Renal cortical epithelial cell (primary cell): ENCODE results near the gene POLA2. TPM values are rescaled to one million over a fixed set of nuclear protein-coding genes. Genes with fewer than 3 reads are reported as not detected.
A peak's percentile ranks its signal among the peaks of the same experiment; 100 is the strongest.

Experiments used
- DNase-seq: peaks from one replicate; pipeline ENCODE4 v3.0.0-alpha.2; 2011; ENCODE audit warnings: low read depth
- total RNA-seq: library from RNA; depleted of rRNA; stranded (reverse); fragments of >200 nt; gene quantifications from 2 replicates; pipeline ENCODE4 v1.2.3, GENCODE V29; 2014

The POLA2 gene
- total RNA-seq, 1 donor from 2014 or later = 3.2 TPM

- DNase-seq = no peak
Observed at GRCh38 chr11:65307298-65308229, 45.8 kb downstream of the POLA2 start.

- no peak for DNase-seq
Observed at GRCh38 chr11:65308281-65308891, 46.6 kb downstream of the POLA2 start.

- DNase-seq = no peak
Observed at GRCh38 chr11:65309006-65309405, 47.2 kb downstream of the POLA2 start.

DNA sequence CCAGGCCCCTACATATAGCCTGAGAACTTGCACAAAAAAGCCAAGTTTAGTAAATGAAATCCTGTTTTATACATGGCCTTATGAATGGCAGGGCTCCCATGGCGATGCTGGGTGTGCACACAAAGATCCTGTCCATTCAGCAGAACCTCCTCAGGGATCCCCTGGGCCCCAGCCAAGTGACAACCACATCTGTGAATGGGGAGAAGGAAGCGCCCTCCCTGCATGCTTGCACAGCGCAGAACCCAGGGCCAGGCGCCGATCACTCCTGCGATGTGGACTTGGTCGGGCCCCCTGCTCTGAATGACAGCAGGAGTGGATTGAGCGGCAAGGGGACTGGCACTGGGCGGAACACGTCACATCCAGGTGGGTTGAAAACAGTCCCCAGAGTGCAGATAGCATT, 48.5 kb downstream of the POLA2 start:
- no peak for DNase-seq

- DNase-seq = no peak
Observed at GRCh38 chr11:65310736-65311135, 49.0 kb downstream of the POLA2 start.

- DNase-seq = no peak
Observed at GRCh38 chr11:65311170-65311678, 49.5 kb downstream of the POLA2 start.

GRCh38 chr11:65314501-65315203, 52.9 kb downstream of the POLA2 start, which contains the start of gene CDC42EP2:
TSS of gene CDC42EP2 (plus strand) at chr11:65314866. CDS start at chr11:65320899, 6,033 bp downstream.
- peak; percentile 56 for DNase-seq

GRCh38 chr11:65315204-65315865, 53.6 kb downstream of the POLA2 start:
- no peak for DNase-seq

- DNase-seq = no peak
Observed at GRCh38 chr11:65315866-65316226, 54.1 kb downstream of the POLA2 start.

DNA sequence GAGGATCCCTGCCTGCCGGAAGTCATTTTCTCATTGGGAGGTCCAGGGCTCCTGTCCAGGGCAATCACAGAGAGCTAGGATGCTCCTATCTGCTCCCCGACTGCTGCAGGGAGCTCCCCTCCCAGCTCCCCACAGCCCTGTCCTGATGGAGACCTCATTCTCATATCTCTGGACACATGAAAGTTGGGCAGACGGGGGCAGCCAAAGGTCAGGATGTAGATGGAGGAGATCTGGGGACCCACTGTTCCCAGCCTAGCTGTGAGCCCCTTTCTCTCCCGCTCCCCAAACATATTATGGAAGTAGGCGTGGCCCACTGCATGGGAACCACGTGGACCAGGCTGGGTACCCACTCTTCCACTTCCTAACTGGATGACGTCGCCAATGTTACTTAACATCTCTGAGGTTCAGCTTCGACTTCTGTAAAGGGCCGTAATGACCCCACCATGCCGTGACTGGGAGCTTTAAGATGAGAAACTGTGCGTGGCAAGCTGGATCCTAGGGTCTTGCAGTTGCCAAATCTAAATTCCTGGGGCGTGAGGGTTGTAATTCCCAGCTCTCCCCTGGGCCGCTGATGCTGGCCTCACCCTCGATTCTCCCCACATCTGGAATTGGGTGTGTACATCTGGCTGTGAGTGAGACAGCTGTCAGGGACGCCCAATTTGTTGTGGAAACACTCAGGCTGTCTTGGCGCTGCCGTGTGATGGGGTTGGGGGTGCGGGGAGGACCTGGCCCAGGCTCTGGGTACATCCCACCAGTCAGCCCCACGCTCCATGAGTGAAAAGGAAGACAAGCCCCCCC, 54.7 kb downstream of the POLA2 start:
- no peak for DNase-seq

- DNase-seq = peak; percentile 77
Observed at GRCh38 chr11:65317025-65317786, 55.4 kb downstream of the POLA2 start.

- DNase-seq = no peak
Observed at GRCh38 chr11:65320386-65321075, 58.8 kb downstream of the POLA2 start.

GRCh38 chr11:65321076-65321475, 59.3 kb downstream of the POLA2 start:
- DNase-seq = no peak

- no peak for DNase-seq
Observed at GRCh38 chr11:65321828-65322485, 60.2 kb downstream of the POLA2 start.

GRCh38 chr11:65323813-65324212, 62.1 kb downstream of the POLA2 start:
- DNase-seq = no peak

- no peak for DNase-seq
Observed at GRCh38 chr11:65325435-65325834, 63.7 kb downstream of the POLA2 start.

DNA sequence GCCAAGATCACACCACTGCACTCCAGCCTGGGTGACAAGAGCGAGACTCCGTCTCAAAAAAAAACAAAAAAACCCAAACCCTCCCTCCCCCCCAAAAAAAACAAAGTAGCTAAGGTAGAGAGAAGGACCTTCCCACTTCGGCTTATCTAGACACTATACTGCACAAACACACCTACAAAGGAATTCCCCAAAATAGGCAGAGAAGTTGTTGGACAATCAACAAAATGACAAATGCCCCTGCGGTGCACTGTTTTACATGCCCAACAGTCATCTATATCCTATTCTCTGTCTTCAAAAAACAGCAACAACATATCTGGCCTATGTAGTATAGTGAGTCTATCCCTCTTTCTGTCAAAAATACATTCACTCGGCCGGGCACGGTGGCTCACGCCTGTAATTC, 65.3 kb downstream of the POLA2 start:
- no peak for DNase-seq

- DNase-seq = no peak
Observed at GRCh38 chr11:65329478-65329877, 67.7 kb downstream of the POLA2 start.

GRCh38 chr11:65329944-65330403, 68.2 kb downstream of the POLA2 start:
- DNase-seq = peak; percentile 86
